ENCODE data around the gene MAMDC4. TPM values are rescaled to one million over a fixed set of nuclear protein-coding genes. Genes with fewer than 3 reads are reported as not detected.

MAMDC4 gene
- total and polyA plus RNA-seq, 2 of the 13 experiments (the other 11 are each of a cell fraction or from before 2014, with no cell fraction given) = 6.0 to 6.8 TPM

DNA sequence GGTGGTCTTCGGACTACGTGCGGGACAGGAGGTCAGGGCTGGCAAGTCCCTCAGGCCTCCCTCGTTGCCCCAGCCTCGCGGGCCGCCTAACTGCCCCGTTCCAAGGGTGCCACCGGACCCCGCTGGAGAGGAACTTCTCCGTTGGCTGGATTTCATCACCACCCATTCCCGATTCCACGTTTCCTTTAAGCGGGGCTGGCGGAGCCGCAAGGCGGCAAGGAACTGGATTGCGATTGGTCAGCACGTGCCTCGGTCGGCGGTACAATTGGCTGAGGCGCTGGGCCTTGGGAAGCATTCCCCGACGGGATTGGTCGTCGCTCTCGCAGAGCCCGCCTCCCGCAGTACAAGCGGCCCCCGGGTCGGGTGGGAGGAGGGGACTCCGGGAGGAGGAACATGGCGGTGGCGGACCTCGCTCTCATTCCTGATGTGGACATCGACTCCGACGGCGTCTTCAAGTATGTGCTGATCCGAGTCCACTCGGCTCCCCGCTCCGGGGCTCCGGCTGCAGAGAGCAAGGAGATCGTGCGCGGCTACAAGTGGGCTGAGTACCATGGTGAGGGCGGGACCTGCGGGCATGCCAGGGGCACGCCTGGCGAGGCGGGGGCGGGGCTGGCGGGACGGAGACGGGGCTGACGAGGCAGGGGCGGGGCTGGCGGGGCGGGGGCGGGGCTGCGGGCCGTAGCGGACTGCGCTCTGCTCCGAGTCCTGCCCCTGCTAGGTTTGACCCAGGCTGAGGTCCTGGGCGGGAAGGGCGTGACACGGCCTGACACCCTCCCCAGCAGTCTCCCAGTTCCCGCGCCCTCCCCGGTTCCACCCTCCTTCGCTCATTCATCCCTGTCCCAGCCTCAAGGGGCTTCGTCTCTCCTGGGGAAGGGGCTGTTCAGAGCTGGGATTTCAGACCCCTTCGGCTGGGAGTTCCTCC is 2.8 kb upstream of the MAMDC4 start, which contains the start of gene PHPT1 (continued):
- TF ChIP-seq ELF4 (CRISPR knock-in tag; IDR thresholded peaks at IDR 0.05; ENCODE audit: borderline replicate concordance) (no peak), CTCF (CRISPR knock-in tag; IDR thresholded peaks at IDR 0.05) (no peak), ZBTB37 (CRISPR knock-in tag; IDR thresholded peaks at IDR 0.05) (no peak), HMGA1 (CRISPR knock-in tag; conservative IDR thresholded peaks at IDR 0.05) (no peak), ZNF574 (CRISPR knock-in tag; IDR thresholded peaks at IDR 0.05) (peak; percentile 49), STAG1 (CRISPR knock-in tag; IDR thresholded peaks at IDR 0.05) (no peak), CSRNP2 (CRISPR knock-in tag; conservative IDR thresholded peaks at IDR 0.05; ENCODE audit: low read depth) (no peak), ZNF367 (CRISPR knock-in tag; IDR thresholded peaks at IDR 0.05; ENCODE audit: borderline replicate concordance) (no peak; the same call in 1 of the 2 replicates), ZKSCAN5 (CRISPR knock-in tag; IDR thresholded peaks at IDR 0.05) (no peak), POLR2AphosphoS2 (IDR thresholded peaks at IDR 0.05; ENCODE audit: low read depth, low read length) (peak; percentile 78; the same call in 1 of the 2 replicates), ZNF839 (CRISPR knock-in tag; IDR thresholded peaks at IDR 0.05; ENCODE audit: borderline replicate concordance) (no peak), SRSF9 (IDR thresholded peaks at IDR 0.05; ENCODE audit: borderline replicate concordance, insufficient read depth, low read depth, low read length, poor library complexity, severe bottlenecking) (no peak), ZNF577 (CRISPR knock-in tag; IDR thresholded peaks at IDR 0.05; ENCODE audit: borderline replicate concordance, low read depth) (no peak), ZNF234 (CRISPR knock-in tag; conservative IDR thresholded peaks at IDR 0.05) (no peak), CENPT (CRISPR knock-in tag; IDR thresholded peaks at IDR 0.05; ENCODE audit: low read depth) (no peak)
- TF ChIP-seq, protein P1, sequence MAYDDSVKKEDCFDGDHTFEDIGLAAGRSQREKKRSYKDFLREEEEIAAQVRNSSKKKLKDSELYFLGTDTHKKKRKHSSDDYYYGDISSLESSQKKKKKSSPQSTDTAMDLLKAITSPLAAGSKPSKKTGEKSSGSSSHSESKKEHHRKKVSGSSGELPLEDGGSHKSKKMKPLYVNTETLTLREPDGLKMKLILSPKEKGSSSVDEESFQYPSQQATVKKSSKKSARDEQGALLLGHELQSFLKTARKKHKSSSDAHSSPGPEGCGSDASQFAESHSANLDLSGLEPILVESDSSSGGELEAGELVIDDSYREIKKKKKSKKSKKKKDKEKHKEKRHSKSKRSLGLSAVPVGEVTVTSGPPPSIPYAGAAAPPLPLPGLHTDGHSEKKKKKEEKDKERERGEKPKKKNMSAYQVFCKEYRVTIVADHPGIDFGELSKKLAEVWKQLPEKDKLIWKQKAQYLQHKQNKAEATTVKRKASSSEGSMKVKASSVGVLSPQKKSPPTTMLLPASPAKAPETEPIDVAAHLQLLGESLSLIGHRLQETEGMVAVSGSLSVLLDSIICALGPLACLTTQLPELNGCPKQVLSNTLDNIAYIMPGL (CRISPR knock-in tag; IDR thresholded peaks at IDR 0.05; ENCODE audit: borderline replicate concordance in 1 of 2, low read depth in 1 of 2) = peak in 1 of 2 experiments; percentile 37; a peak in 1 of 4 replicates
